Measurements from ENCODE around the gene HES1.

GRCh38 chr3:194136519-194137007, 615 bp downstream of the HES1 start:
- peak in 1 of 6 experiments; percentile 21 for TF ChIP-seq CTCF (IDR thresholded peaks at IDR 0.05)
- no peak for TF ChIP-seq POLR2AphosphoS5 (IDR thresholded peaks at IDR 0.05)
- peak in 1 of 4 donors; percentile 34 for TF ChIP-seq POLR2A (IDR thresholded peaks at IDR 0.05)
